Nephron progenitor cell (in vitro differentiated cells): Measurements from ENCODE around the gene SLC38A8.
A peak's percentile ranks its signal among the peaks of the same experiment; 100 is the strongest.

Experiments
- DNase-seq: peaks from one replicate; pipeline ENCODE4 v3.0.0; 2021
- H3K27ac Mint-ChIP-seq: 2 replicates; pipeline ENCODE4 v1.8.0; 2021; ENCODE audit warnings: mild to moderate bottlenecking, moderate library complexity, mixed read lengths
- H3K27me3 Mint-ChIP-seq: 2 replicates; pipeline ENCODE4 v1.8.0; 2021; ENCODE audit warnings: mild to moderate bottlenecking, low read depth, mixed read lengths; ENCODE audit not compliant: poor library complexity
- H3K36me3 Mint-ChIP-seq: 2 replicates; pipeline ENCODE4 v1.8.0; 2021; ENCODE audit warnings: low read depth, mixed read lengths
- H3K4me1 Mint-ChIP-seq: 2 replicates; pipeline ENCODE4 v1.8.0; 2021; ENCODE audit warnings: mixed read lengths
- H3K4me3 Mint-ChIP-seq: 2 replicates; pipeline ENCODE4 v1.8.0; 2021; ENCODE audit warnings: mild to moderate bottlenecking, moderate library complexity, mixed read lengths
- H3K9me3 Mint-ChIP-seq: 2 replicates; pipeline ENCODE4 v1.8.0; 2021; ENCODE audit warnings: mild to moderate bottlenecking, moderate library complexity, mixed read lengths
- TF ChIP-seq, protein P1 (sequence below): fragments of 200-600 bp; sonication (generic); IDR thresholded peaks from 2 replicates; pipeline ENCODE4 v1.5.0; 2021; ENCODE audit warnings: antibody characterized with exemption

SLC38A8 gene

DNA sequence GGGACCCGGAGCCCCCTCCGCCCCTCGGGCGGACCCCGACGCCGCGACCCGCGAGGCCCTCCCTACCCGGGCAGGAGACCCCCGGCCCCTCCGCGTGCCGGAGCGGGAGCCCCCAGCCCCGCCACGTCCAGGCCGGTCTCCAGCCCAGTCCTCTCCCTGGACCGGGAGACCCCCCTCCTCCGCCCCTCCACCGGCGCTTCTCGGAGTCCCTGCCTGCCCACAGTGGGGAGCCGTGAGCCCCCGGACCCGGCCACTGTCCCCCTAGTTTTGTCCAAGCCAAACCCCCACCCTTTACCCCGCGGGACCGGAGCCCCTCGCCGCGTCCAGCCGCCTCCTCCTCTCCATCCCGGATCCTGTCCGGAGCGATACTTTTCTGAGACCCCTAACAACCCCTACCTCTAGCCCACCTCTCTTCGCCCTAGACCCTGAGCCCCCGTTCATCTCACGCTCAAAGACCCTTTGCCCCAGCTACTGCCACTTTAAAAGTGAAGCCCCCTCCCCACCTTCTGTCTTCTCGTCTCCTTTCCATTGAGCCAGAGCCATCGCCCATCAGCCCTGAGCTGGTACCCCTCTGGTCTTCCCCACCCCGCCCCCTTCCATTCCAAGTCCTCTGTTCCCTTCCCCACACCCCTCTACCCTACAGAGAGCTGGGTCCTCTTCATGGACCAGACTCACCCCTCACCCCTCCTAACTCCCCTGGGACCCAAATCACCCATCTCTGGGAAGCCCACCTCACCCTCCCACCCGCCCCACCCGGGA lies 73.5 kb downstream of the SLC38A8 start:
- H3K27ac Mint-ChIP-seq = no peak overlapping the region
- no peaks in the 10 kb centered on the region for H3K36me3 Mint-ChIP-seq
- TF ChIP-seq, protein P1, sequence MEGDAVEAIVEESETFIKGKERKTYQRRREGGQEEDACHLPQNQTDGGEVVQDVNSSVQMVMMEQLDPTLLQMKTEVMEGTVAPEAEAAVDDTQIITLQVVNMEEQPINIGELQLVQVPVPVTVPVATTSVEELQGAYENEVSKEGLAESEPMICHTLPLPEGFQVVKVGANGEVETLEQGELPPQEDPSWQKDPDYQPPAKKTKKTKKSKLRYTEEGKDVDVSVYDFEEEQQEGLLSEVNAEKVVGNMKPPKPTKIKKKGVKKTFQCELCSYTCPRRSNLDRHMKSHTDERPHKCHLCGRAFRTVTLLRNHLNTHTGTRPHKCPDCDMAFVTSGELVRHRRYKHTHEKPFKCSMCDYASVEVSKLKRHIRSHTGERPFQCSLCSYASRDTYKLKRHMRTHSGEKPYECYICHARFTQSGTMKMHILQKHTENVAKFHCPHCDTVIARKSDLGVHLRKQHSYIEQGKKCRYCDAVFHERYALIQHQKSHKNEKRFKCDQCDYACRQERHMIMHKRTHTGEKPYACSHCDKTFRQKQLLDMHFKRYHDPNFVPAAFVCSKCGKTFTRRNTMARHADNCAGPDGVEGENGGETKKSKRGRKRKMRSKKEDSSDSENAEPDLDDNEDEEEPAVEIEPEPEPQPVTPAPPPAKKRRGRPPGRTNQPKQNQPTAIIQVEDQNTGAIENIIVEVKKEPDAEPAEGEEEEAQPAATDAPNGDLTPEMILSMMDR = no peak
- DNase-seq = peak; percentile 25
- peak overlapping the region; percentile 86 for H3K4me3 Mint-ChIP-seq
- peaks cover 32% of the 10 kb centered on the region for H3K27me3 Mint-ChIP-seq
- peaks cover 11% of the 10 kb centered on the region for H3K4me1 Mint-ChIP-seq
- no peaks in the 10 kb centered on the region for H3K9me3 Mint-ChIP-seq

DNA sequence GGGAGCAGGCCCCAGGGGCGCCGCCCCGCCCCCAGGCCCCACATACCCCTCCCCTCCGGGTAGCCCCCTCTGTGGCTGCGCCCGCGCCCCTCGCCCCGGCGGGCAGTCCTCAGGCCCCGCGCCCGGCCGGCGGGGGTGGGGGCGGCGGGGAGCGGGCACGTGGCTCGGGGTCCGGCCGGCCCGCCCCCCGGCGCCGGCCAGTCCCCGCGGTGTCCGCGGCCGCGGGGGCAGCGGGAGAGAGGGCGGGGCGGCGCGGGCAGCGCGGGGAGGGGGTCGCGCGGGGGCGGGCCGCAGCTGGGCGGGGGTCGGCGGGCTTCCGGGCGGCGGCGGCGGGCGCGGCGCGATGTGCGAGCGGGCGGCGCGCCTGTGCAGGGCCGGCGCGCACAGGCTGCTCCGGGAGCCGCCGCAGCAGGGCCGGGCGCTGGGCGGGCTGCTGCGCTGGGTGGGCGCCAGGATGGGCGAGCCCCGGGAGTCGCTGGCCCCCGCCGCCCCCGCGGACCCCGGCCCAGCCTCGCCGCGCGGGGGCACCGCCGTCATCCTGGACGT lies 74.2 kb downstream of the SLC38A8 start:
- H3K9me3 Mint-ChIP-seq = no peaks in the 10 kb centered on the region
- H3K4me1 Mint-ChIP-seq = peaks cover 11% of the 10 kb centered on the region
- no peak overlapping the region for H3K27ac Mint-ChIP-seq
- H3K27me3 Mint-ChIP-seq = peaks cover 32% of the 10 kb centered on the region
- H3K36me3 Mint-ChIP-seq = no peaks in the 10 kb centered on the region
- H3K4me3 Mint-ChIP-seq = peak overlapping the region; percentile 85
- TF ChIP-seq, protein P1 = no peak
- DNase-seq = peak; percentile 70

DNA sequence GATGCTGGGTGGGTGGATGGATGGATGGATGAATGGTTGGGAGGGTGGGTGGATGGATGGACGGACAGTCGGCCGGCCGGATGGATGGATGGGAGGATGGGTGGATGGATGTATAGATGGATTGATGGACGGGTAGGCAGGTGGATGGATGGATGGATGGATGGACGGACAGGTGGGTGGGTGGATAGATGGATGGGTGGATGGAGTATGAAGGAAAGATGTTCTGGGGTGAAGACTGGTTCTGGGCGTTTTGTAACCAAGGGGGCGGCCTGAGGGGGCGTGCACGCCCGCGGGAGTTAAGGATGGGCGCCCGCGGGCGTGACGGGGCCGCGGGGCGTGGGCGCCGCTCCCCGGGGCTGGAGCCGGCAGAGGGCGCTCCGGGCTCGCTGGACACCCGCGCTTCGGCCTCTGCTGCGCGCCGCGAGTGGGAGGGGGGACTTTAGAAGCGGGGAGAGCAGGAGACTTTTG lies 74.7 kb downstream of the SLC38A8 start, which contains the start of gene NECAB2:
TSS of gene NECAB2 (plus strand) at position 407 of the 468 bp plus-strand sequence. CDS start 405 bp downstream, outside the sequence.
- H3K4me1 Mint-ChIP-seq = peaks cover 11% of the 10 kb centered on the region
- peaks cover 32% of the 10 kb centered on the region for H3K27me3 Mint-ChIP-seq
- peak within 1 kb of the TSS; percentile 86 for H3K4me3 Mint-ChIP-seq
- no peak within 1 kb of the TSS for H3K27ac Mint-ChIP-seq
- H3K9me3 Mint-ChIP-seq = no peaks in the 10 kb centered on the region
- TF ChIP-seq, protein P1 = peak; percentile 49
- DNase-seq = peak; percentile 79
- no peaks in the 10 kb centered on the region for H3K36me3 Mint-ChIP-seq

DNA sequence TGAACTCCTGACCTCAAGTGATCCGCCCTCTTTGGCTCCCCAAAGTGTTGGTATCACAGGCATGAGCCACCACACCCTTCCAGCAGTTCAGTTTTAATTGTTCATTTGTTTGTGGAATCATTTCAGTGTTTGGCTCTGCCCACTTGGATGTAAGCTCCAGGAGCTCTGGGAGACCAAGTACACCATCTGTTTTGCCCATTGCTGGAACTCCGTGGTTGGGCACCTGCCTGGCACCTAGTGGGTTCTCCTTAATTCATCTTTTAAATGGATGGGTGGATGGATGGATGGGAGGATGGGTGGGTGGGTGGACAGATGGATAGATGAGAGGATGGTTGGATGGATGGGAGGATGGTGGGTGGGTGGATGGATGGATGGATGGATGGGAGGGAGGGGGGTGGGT lies 75.5 kb downstream of the SLC38A8 start:
- no peaks in the 10 kb centered on the region for H3K36me3 Mint-ChIP-seq
- peaks cover 11% of the 10 kb centered on the region for H3K4me1 Mint-ChIP-seq
- H3K27me3 Mint-ChIP-seq = peaks cover 32% of the 10 kb centered on the region
- no peaks in the 10 kb centered on the region for H3K9me3 Mint-ChIP-seq
- H3K27ac Mint-ChIP-seq = no peak overlapping the region
- TF ChIP-seq, protein P1 = no peak
- no peak for DNase-seq
- H3K4me3 Mint-ChIP-seq = peak overlapping the region; percentile 45

DNA sequence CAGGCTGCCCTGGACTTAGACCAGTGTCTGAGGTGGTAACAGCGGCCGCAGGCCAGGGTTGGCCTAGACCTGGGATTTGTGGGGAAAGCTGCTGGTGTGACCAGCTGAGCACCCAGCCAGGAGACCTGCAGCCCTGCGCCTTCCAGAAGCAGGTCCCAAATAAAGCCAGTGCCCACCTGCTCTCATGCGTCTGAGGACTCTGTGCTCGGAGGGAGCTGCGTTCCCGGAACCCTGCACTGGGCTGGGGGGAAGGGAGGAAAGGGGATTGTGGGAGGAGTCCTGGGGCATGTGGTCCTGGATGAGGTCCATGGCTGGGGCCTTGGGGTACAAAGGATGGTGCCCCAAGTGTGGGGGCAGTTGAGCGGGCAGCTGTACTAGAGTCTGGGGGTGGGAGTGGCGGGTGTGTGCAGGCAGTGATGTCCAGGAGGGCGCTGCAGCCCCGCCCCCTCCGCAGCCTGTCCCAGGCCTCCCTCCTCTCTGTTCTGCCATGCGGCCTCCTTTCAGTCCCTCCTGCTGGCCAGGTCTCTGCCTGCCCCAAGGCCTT lies 76.4 kb downstream of the SLC38A8 start:
- peaks cover 26% of the 10 kb centered on the region for H3K27me3 Mint-ChIP-seq
- H3K4me1 Mint-ChIP-seq = peaks cover 11% of the 10 kb centered on the region
- no peak for DNase-seq

More for the DNA sequence above, 76.4 kb downstream of the SLC38A8 start:
- H3K27ac Mint-ChIP-seq = no peak overlapping the region
- no peak overlapping the region for H3K4me3 Mint-ChIP-seq
- H3K36me3 Mint-ChIP-seq = no peaks in the 10 kb centered on the region
- no peaks in the 10 kb centered on the region for H3K9me3 Mint-ChIP-seq
- TF ChIP-seq, protein P1 = no peak
